ENCODE results near the gene POLR1E. TPM values are rescaled to one million over a fixed set of nuclear protein-coding genes. Genes with fewer than 3 reads are reported as not detected.

Gene POLR1E, protein sequence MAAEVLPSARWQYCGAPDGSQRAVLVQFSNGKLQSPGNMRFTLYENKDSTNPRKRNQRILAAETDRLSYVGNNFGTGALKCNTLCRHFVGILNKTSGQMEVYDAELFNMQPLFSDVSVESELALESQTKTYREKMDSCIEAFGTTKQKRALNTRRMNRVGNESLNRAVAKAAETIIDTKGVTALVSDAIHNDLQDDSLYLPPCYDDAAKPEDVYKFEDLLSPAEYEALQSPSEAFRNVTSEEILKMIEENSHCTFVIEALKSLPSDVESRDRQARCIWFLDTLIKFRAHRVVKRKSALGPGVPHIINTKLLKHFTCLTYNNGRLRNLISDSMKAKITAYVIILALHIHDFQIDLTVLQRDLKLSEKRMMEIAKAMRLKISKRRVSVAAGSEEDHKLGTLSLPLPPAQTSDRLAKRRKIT
- total RNA-seq (2014; rRNA removed): 31.7 and 32.8 TPM in 2 replicates
- 19.4 TPM for polyA plus RNA-seq (2012)

DNA sequence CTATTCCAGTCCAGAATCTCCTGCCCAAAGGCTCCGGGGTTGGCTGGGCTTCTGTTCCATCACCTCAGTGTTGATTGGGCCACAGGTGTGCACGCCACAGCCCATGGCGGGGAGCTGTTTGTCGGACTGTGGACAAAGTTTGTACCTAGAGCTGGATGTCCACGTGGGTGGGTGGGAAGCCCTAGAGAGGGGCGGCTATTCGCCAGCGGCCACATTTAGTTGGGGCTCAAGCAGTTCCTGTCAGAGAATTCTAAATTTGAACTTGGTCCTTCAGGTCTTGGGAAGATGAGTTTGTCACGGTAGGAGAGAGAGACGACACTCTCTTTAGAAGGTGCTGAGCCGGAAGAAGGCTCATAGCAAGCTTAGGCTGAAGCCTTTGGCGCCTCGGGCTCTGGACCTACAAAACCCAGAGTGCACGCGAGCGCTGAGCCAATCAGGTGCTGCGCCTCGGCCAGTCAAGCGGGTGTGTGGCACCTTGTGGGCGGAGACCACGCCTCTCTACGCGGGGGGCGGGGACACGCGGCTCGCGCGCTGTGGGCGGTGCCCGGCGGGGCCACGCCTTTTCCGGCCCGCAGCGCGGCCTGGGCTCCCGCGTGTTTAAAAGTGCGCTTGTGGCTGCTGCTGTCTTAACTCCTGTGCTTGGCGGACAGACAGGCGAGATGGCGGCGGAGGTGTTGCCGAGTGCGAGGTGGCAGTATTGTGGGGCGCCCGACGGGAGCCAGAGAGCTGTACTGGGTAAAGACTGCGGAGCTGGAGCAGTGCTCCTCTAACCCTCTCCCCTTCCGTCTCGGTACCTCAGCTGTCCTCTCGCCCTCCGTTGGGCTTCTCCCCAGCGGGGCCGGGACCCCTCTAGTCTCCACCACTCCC lies at the start of gene POLR1E:
POLR1E (plus strand) TSS at position 560 of the 867 bp plus-strand sequence; CDS start at position 660, 100 bp downstream.
- peak; percentile 89 for DNase-seq (ENCODE audit: low read depth)

DNA sequence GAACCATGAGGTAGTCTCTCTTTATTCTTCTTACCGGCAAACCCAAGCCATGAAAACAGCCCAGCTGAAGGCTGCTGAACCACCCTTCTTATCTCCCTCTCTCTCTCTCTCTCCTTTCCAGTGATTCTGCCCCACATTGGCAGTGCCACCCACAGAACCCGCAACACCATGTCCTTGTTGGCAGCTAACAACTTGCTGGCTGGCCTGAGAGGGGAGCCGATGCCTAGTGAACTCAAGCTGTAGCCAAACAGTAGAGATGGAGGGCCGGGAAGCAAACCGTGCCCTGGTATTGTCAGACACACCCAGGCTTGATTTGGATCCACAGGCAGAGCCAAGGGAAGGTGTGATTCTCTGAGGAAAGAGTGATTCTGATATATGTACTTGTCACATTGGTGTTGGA lies 49.2 kb upstream of the POLR1E start:
- DNase-seq (ENCODE audit: low read depth): no peak

DNA sequence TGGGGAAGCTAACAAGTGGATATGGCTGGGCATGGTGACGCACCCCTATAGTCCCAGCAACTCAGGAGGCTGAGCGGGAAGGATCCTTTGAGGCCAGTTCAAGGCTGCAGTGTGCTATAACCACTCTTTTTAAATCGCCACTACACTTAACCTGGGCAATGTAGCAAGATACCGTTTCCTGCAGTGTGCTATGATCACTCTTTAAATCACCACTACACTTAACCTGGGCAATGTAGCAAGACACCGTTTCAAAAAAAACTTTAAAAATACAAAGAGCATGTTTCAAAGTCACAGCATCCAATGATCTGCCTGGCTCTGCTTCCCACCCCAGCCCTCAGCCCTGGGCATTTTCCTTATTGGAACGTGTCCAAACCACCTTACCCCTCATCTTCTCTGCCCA lies 48.7 kb upstream of the POLR1E start:
- no peak for DNase-seq (ENCODE audit: low read depth)

DNA sequence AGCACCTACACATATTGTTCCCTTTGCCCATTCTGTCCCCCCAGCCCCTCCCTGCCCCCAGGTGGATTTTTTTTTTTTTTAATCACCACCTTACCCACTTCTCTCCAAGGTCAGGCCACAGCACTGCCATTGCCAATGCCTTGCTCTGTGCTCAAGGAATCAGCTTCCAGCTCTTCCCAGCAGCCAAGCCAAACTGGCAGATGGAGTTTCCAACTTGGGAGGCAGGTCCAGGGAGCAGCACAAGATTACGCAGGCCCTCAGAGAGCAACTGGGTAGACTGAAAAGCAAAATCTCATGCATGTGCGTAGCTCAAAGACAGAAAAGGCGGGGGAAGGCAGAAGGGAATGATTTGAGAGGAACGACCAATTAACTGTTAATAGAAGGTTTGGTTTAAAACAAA lies 48.1 kb upstream of the POLR1E start:
- DNase-seq (ENCODE audit: low read depth): no peak

DNA sequence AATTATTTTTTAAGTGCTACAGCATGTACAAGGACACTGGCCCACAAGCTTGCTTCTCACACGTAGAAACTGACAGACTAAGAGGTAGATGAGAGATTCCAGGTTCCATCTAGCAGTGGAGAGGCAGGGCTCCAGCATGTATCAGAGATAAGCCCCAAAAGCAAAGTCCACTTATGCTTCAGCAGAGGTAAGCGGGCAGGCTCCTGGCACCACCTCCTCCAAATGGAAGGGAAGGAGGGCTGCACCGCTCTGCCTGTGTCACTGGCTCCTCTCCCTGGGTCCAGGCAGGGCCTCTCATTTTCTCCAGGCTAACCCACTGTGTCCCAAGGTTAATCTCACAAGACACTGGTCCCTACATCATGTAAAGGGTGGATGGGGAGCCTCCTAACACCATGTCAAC lies 47.4 kb upstream of the POLR1E start:
- no peak for DNase-seq (ENCODE audit: low read depth)

DNA sequence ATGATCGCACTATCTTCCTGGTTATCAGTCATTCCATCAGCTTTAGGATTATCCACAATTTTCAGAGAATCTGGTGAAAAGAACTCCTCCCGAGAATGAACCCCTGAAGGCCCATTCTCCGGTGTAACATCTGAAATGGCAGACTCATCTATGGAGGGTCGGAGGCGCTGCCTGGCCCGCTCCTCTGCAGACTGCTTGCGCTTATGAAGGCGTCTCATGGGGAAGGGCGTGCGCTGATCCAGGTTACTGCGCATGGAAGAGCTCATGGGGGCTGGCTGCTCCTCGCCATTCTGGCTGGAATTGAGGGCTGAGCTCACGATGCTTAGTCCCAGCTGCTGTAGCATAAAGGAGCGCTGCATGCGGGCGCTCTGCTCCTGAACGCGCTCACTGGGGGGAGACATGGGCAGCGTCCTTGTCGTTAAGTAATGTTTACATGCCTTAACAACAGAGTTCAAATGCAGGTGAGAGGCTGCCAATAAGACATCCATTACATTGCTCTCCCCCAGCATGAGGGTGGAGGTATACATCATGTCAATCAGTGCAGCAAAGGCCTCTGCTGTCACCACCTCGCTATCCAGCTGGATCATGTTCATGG lies 43.9 kb upstream of the POLR1E start:
- no peak for DNase-seq (ENCODE audit: low read depth)

DNA sequence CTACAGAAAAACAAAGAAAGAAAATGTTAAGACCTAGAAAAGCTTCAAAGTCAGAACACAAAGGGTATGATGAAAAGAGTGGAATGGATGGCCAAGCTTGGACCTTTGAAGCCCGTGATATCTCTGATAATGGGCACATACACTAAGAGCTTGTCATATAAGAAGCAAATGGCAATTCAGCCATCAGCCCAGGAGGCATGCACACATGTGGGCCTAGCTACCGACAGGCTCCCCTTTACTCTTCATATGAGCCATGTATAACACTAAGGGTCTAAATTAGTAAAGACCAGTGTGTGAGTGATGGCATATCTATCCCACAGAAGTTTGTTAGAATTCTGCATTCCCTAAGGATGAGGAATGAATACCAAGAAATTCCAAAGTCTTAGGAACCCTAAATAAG lies 43.2 kb upstream of the POLR1E start:
- DNase-seq (ENCODE audit: low read depth): no peak

DNA sequence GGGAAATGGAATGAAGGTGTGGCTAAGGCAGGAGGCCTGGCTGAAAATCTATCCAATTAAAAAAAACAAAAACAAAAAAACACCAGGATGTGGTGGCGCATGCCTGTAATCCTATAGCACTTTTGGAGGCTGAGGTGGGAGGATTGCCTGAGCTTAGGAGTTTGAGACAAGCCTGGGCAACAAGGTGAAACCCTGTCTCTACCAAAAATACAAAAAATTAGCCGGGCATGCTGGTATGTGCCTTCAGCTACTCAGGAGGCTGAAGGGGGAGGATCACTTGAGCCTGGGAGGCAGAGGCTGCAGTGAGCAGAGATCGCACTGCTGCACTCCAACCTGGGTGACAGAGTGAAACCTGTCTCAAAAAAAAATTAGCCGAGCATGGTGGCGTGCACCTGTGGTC lies 42.2 kb upstream of the POLR1E start:
- no peak for DNase-seq (ENCODE audit: low read depth)

DNA sequence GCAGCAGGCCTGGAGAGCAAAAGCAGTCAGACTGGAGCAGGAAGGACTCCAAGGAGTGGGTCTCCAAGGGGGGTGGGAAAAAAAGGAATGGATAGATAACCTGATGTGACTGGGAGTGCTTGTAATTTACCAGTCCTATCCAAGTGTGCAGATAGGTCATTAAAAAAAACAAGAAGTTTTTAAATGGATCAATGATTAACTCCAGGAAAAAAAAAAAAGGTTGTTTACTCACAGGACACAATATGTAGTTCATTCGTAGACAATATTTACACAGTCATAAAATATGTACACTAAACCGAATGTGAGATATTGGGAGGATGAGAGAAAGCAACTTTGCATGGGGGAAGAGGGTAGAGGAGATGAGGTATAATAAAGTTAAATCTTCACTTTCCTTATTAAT lies 40.9 kb upstream of the POLR1E start:
- DNase-seq (ENCODE audit: low read depth): no peak

DNA sequence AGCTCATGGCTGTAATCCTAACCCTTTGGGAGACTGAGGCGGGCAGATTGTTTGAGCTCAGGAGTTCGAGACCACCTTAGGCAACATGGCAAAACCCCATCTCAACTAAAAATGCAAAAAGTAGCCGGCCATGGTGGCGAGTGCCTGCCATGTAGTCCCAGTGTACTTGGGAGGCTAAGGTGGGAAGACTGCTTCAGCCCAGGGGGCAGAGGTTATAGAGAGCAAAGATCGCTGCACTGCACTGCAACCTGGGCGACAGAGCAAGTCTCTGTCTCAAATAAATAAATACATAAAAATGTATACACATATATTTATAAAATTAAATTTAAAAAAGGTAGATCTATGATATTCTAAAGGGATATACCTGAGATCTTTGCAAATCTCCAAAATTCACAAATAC lies 39.9 kb upstream of the POLR1E start:
- no peak for DNase-seq (ENCODE audit: low read depth)

DNA sequence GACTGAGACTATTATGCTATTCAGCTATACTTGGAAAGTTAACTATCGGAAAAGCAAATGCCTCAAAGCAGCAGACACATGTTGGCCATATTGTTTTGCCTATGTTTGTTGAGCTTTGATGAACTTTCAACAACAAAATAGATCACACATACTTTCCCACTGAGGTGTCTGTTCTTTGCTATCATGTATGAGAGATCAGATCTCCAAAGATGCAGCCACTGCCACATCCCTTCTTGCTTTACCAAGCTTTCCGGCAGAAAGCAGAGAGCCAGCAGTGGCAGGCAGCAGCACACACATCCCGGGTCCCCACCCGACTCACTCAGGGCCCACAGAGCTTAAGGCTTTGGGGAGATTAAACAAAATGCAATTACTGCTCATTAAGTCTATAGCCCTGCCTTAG lies 39.3 kb upstream of the POLR1E start:
- DNase-seq (ENCODE audit: low read depth): no peak

DNA sequence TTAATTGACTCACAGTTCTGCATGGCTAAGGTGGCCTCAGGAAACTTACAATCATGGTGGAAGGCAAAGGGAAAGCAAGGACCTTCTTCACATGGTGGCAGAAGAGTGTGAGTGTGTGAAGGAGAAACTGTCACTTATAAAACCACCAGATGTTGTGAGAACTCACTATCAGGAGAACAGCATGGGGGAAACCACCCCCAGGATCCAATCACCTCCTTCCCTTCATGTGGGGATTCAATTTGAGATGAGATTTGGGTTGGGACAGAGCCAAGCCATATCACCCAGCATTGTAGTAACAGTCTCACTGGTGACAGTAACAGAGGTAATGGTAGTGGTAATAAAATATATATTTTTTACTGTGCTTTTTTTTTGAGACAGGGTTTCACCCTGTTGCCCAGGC lies 38.6 kb upstream of the POLR1E start:
- DNase-seq (ENCODE audit: low read depth): no peak

DNA sequence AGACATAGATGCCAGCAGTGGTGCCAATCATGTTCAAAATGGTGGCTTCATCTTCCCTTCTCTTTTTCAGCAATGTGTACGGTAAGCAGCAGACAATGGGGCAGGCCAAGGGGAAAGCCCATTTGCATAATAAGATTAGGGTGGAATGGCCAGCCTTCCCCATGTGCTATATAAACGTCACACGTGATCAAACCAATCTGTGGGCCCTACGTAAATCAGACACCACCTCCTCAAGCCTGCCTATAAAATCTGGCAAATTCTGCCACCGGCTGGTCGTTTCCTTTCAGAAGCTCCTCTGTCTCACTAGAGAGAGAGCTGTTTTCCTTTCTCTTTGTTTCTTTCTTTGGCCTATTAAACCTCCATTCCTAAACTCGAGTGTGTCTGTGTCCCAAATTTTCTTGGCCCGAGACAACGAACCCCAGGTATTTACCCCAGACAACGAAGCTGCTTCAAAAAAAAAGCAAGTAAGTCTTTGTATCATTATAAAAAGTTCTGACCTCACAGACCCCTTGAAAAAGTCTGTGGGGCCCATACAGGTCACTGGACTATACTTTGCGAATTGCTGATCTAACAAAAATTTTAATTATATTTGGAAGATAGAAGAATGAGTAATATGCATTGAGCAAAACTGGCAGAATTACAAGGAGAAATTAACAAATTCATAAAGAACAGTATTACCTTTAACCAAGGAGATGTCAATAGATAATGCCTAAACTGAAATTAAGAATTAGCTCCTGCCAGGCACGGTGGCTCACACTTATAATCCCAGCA lies 35.7 kb upstream of the POLR1E start:
- no peak for DNase-seq (ENCODE audit: low read depth)

DNA sequence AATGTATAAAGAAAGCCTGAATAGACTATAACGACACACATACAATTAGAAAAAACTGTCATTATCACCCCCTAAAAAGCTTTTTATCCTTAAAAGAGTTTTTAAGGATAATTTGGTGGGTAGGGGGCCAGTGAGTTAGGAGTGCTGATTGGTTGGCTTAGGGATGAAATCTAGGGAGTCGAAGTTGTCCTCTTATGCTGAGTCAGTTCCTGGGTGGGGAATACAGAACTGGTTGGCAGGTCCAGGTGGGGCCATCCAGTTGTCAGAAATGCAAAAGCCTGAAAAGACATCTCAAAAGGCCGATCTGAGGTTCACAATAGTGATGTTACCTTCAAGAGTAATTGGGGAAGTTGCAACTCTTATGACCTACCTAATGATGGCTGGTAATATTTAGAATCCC lies 34.1 kb upstream of the POLR1E start:
- DNase-seq (ENCODE audit: low read depth): no peak

DNA sequence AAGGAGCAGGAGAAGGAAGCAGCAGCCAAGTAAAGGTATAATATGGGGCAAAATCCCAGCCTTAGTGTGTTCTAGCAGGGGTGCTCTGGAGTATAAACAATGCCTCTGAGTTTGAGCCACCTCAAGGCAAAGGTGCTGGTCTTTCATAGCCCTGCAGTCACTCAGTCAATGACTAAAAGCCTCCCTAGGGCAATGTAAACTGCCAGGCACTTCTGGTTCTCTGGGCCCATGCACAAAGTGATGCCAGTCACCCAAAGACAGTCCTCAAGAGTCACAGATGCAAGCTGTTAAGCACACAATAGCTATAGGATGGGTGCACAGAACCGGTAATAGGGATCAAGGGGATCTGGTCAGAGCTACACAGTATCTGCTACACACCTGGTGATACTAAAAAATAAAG lies 33.1 kb upstream of the POLR1E start:
- DNase-seq (ENCODE audit: low read depth): no peak

DNA sequence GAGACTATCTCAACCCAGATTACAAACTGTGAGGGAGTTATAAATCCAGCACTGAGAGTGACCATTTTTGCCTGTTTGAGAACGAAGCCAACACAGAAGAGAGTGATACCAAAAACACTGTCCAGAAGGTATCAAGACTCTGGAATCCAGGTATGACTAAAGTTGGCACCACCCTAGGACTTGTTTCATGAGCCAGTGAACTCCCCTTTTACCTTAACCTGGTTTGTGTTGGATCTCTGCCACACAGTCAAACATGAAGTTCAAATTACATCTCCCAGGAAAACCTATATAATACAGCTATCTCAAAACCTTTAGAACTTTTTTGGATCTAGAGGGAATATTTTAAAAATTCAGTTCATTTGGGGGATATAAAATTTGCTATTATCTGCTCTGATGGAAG lies 31.9 kb upstream of the POLR1E start:
- DNase-seq (ENCODE audit: low read depth): no peak

DNA sequence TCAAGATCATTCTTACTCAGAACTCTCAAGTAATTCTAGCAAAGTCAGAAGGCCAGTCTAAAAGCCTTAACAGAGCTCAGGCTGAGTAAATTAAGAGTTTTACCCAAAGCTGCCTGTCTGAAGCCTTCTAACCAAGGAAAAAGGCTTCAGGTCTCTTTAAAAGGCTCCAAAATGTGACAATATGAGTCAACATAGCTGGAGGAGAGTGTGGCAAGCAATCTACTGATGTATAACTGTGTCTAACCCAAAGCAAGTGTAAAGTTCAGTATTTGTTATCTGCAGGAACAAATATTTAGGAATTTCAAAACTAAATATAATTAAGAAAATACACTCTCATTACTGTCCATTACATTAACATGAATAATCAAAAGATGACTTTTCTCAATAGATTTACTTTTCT lies 31.5 kb upstream of the POLR1E start:
- no peak for DNase-seq (ENCODE audit: low read depth)

DNA sequence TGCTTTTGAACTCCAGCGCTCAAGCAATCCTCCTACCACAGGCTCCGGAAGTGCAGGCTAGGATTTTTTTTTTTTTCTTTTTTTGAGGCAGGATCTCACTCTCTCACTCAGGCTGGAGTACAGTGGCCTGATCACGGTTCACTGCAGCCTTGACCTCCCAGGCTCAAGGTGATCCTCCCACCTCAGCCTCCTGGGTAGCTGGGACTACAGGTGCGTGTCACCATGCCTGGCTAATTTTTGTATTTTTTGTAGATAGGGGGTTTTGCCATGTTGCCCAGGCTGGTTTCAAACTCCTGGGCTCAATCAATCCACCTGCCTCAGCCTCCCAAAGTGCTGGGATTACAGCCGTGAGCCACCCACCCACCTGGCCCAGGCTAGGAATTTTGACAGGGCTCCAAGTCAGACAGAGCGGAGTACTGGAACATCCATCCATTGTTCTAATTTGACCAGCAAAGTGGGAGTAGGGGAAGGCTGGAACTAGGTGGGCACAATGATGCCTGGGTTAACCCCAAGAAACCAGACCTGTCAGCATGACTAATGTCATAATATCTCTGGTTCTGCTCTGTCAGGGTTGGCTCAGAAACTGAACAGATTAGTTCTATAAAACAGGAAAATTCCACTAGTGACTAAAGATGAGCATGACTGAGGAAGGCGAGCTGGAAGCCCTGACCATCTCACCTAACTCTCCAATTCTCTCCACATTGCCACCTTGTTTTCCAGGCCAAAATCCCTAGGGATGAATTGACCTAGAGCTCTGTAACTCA lies 29.7 kb upstream of the POLR1E start:
- no peak for DNase-seq (ENCODE audit: low read depth)

DNA sequence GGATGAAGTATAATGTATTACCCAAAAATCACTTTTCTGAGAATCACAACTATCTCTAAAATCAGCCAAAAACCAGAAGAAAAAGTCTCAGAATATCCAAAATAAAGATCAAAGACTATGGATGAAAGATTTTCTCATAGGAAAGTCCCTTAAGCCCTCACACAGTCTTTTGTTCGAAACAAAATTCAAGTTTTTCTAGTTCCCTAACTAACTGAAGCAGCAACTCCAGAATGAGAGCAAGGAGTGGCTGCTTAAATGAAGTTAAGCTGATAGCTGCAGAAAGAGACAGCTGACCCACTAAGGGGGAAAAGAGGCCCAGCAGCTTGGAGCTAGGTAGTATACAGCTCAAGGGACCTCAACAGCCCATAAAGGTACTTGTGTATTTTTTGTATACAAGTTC lies 28.9 kb upstream of the POLR1E start:
- no peak for DNase-seq (ENCODE audit: low read depth)

DNA sequence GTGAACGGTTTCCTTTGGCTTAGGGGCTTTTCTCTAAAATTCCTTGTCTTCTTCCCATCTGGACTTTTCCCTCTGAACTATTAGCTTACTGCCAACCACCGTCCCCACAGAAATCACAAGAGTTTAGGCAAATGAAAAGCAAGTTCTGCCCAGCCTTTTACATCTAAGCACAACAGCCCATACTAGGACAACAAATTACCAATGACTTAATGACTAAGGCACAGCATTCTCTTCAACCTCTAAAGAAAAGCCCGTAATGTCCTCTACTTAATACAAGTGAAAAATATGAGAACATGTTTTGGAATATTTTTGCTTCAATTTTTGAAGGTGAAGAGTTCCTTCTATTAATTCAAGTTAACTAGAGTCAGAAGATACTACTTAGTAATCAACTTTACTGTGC lies 21.7 kb upstream of the POLR1E start:
- DNase-seq (ENCODE audit: low read depth): no peak

All from LHCN-M2 (cell line).